Fibroblast of mammary gland (primary cell): ENCODE measurements around the gene NCKAP1.

Experiments
- DNase-seq: peaks from one replicate; pipeline ENCODE4 v3.0.0-alpha.2; 2010; ENCODE audit warnings: low read depth
- H3K4me3 ChIP-seq: 2 replicates; pipeline ENCODE4 v1.5.1; 2011; ENCODE audit warnings: low read depth, mild to moderate bottlenecking, low read length, moderate library complexity; ENCODE audit not compliant: control insufficient read depth
- CTCF ChIP-seq: conservative IDR thresholded peaks from 2 replicates; pipeline ENCODE4 v1.5.1; 2011; ENCODE audit warnings: low read depth, low read length, inconsistent platforms; ENCODE audit not compliant: control insufficient read depth, insufficient read depth

Gene NCKAP1

DNA sequence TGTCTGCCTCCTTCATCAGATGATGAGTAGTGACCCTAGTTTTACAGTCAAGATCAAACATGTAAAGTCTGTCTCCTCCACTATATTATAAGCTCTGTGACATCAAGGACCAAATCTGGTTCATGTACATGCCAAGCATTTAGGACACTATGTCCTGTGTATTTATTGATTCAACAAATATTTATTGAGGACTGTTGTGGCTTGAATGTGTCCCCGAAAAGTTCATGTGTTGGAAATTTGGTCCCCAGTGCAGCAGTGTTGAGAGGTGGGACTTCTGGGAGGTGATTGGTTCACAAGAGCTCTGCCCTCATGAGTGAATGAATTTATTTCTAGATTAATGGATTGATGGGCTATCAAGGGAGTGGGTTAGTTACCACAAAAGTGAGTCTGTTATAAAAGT lies 125.2 kb downstream of the NCKAP1 start:
- TF ChIP-seq CTCF: no peak
- no peak for DNase-seq
- H3K4me3 ChIP-seq: no peak overlapping the region

DNA sequence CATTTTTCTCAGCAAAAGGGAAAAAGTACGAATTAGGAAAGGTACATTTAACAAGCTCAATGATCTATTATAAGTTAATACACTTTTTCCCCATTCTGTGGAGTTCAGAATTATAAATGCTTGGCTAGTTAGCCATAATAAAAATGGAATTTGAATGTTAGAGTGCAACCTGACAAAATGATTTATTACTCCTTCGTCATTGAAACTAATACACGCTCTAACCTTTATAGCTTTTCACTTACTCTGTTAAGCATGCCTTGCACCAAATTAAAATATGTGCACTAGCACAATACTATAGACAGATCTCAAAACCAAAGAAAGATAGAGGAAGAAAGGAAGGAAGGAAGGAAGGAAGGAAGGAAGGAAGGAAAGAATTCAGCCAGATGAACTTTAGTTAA lies 125.7 kb downstream of the NCKAP1 start:
- DNase-seq: no peak
- TF ChIP-seq CTCF: no peak
- no peak overlapping the region for H3K4me3 ChIP-seq

DNA sequence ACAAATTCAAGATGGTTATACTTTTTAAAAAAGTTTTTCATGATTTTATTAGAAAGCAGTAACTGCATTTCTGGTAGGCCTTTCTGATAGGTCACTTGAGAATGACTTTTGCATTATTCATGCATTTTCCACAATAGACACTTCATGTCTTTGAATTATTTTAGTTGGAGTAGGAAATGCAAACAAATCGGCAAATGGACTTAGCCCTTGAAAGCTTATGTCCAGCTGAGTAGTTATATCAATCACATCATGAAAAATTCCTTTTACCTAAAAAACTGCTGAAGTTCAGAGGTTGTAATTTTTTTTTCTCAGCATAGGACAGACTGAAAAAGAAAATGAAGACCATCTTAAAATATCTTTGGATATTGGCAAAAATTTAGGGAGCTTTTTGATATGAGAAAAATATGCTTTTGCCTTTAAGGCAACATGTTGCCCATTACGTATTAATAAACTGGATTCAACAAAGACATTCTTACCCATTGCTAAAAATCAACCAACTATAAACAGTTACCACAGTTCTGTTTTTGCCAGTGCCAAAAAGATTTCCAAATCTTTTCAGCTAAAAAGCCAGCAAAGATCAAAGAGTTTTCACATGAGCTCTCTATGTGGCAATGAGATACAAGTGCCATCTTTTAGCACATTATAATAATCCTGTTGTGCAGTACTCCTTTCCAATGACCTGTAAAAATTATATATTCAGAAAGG lies 126.3 kb downstream of the NCKAP1 start:
- DNase-seq: no peak

DNA sequence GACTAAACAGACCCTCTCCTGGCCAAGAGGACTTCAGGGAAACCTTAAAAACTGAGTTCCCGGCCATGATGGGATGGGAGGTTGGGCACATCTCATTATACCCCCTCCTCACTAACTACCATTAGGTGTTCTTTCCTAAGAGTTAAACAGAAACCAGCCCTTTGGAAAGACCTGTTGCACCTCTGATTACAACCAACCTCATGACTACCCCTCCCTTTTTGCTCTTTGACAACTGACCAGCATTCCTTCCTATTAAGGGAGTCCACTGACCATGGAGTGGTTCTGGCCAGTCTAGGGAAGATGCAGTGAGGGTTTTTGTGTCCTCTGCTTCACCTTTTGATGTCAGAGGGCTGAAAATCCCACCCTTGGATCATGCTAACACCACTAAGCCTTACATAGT lies 127.3 kb downstream of the NCKAP1 start:
- H3K4me3 ChIP-seq: no peak overlapping the region
- no peak for TF ChIP-seq CTCF
- no peak for DNase-seq

More for the DNA sequence above, 126.3 kb downstream of the NCKAP1 start:
- H3K4me3 ChIP-seq: no peak overlapping the region
- TF ChIP-seq CTCF: no peak

DNA sequence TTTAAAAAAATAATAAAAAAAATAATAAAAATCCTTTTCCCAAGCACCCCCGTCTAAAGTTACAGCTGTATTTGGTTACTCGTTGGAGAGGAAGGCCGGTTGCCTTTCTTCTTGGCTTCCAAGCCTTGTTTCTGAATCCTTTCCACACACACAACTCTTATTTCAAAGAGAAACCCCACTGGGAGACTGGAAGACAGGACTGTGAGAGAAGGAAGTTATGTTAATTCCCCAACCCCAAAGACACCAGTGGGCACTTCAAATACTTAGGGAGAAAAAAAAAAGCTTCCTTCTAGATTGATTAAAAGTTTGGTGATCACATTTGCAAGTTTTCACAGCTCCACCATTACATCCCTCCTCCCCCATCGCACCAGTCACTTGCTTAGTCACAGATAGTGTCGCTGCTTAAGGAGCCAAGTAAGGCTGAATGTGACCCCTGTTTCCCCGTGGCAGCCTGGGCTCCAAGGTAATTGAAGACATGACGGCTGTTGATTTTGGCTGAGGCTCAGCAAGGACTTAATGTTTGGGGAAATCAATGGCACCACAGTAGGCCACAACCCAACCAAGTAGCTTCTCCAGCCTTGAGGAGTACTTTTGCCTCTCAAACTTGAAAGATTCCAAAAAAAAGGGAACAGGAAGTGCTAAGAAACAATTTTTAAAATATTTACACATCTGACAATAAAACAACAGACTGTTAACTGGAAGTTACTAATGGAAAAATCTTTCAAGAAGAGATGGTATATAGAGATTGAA lies 131.0 kb downstream of the NCKAP1 start:
- H3K4me3 ChIP-seq: no peak overlapping the region
- peak; percentile 53 for DNase-seq
- TF ChIP-seq CTCF: no peak

GRCh38 chr2:182906454-182906853 lies 131.8 kb downstream of the NCKAP1 start:
- no peak for TF ChIP-seq CTCF
- DNase-seq: no peak
- no peak overlapping the region for H3K4me3 ChIP-seq
